Lung (tissue), 12 donors: ENCODE measurements around the gene DCAF4. TPM values are rescaled to one million over a fixed set of nuclear protein-coding genes. Genes with fewer than 3 reads are reported as not detected.
A peak's percentile ranks its signal among the peaks of the same experiment; 100 is the strongest.

Source experiments
- ATAC-seq: fragments of 200-7000 bp; cut with Tn5 transposase; one replicate; pipeline ENCODE4 v1.9.1; 2020; ENCODE audit warnings: moderate number of reproducible peaks; ENCODE audit not compliant: insufficient read depth, low FRiP score
- DNase-seq, 3 donors: peaks; one replicate each; pipeline ENCODE4 v3.0.0-alpha.2; 2013 to 2017
- H3K27ac ChIP-seq, 2 donors: one replicate each; pipeline ENCODE4 v1.5.1; 2013; ENCODE audit warnings: mild to moderate bottlenecking in 2 of 2, moderate library complexity in 2 of 2, control low read depth in 1 of 2, inconsistent platforms in 1 of 2, low read depth in 1 of 2, low read length in 1 of 2
- H3K27me3 ChIP-seq, 3 donors: one replicate each; pipeline ENCODE4 v1.5.1; 2013; ENCODE audit warnings: low read length in 2 of 3; ENCODE audit not compliant: control insufficient read depth in 3 of 3, insufficient read depth in 3 of 3
- H3K36me3 ChIP-seq, 4 donors: one replicate each; pipeline ENCODE4 v1.5.1; 2013; ENCODE audit warnings: low read length in 4 of 4, mild to moderate bottlenecking in 1 of 4, moderate library complexity in 1 of 4; ENCODE audit not compliant: control insufficient read depth in 4 of 4, insufficient read depth in 4 of 4
- H3K4me1 ChIP-seq, 5 donors: one replicate each; pipeline ENCODE4 v1.5.1; 2013; ENCODE audit warnings: low read length in 5 of 5, mild to moderate bottlenecking in 2 of 5, moderate library complexity in 1 of 5; ENCODE audit not compliant: control insufficient read depth in 5 of 5, insufficient read depth in 5 of 5
- H3K4me3 ChIP-seq: one replicate; pipeline ENCODE4 v1.5.1; 2013; ENCODE audit warnings: mild to moderate bottlenecking, control low read depth, moderate library complexity
- H3K9ac ChIP-seq, 2 donors: one replicate each; pipeline ENCODE4 v1.5.1; 2013; ENCODE audit warnings: low read length in 2 of 2, control low read depth in 1 of 2; ENCODE audit not compliant: insufficient read depth in 1 of 2
- H3K9me3 ChIP-seq, 4 donors: one replicate each; pipeline ENCODE4 v1.5.1; 2013; ENCODE audit warnings: low read length in 3 of 4, mild to moderate bottlenecking in 1 of 4, moderate library complexity in 1 of 4; ENCODE audit not compliant: control insufficient read depth in 4 of 4, insufficient read depth in 3 of 4
- WGBS, 2 donors: extraction: QIAGEN DNeasy Blood & Tissue Kit; methylation state at CpG; one replicate each; pipeline ENCODE4 v1.1.7; 2013; 5-methylcytosine and 5-hydroxymethylcytosine counted together
- polyA plus RNA-seq, 2 donors: library from polyadenylated mRNA; stranded (reverse); fragments of 200-250 nt; gene quantifications; one replicate each; pipeline ENCODE4 v1.2.1, GENCODE V29; 2013
- total RNA-seq, 2 donors: library from RNA; depleted of rRNA in 1 of 2; stranded (reverse); fragments of >200 nt in 1 of 2; gene quantifications; one replicate each; pipeline ENCODE4 v1.2.1, GENCODE V29; 2014 to 2021
- TF ChIP-seq, protein P1 (sequence below): IDR thresholded peaks from 2 replicates; pipeline ENCODE4 v1.5.1; 2012; ENCODE audit warnings: mild to moderate bottlenecking; ENCODE audit errors: control extremely low read depth, extremely low read depth
- donor health status: control.
- donor health status: control.
- donor health status: Bipolar disorder and iron deficiency.
- donor health status: healthy.
- donor health status: DM: yes; HTN: yes; CAD: no.

Gene DCAF4
- total and polyA plus RNA-seq, 4 donors = 5.2 to 13.5 (median 11.2) TPM

DNA sequence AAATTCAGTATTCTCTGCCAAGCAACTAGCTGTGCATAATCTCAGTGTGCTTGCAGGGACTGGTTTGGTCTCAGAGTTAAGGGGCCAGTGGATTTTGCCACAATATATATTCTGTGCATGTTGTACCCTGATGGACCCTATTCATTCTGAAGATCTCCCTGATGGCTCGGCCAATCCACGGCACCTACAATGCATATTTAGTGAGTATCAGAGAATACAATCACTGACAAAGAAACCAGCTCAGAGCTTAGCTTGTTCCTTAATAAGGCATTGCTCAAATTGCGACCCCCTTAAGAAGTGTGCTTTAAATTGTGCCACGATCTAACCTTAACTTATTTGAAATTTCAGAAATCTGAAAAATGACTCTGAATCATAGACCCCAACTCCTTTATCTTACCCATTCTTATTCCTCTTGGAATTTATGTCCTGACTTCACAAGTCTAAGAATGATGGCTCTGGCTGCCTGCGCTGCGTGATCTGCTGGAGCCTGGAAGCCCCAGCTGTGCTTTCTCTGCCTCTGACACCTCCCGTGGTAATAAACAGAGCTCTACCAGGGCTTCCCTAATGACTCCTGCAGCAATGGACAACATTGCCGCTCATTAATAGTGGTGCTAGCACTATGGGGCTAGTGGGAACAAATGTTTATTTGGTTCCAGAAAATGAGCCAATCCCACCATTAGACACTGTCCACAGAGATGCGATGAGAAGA, 9.0 kb upstream of the DCAF4 start:
- Histone ChIP-seq H3K4me1 (peaks cover 0 to 10% (median 0%) of the 10 kb centered on the region in 5 donors), H3K27ac (no peak overlapping the region), H3K9me3 (no peaks in the 10 kb centered on the region), H3K9ac (no peak overlapping the region), H3K27me3 (no peaks in the 10 kb centered on the region), H3K36me3 (no peaks in the 10 kb centered on the region), H3K4me3 (no peak overlapping the region)
- TF ChIP-seq, protein P1, sequence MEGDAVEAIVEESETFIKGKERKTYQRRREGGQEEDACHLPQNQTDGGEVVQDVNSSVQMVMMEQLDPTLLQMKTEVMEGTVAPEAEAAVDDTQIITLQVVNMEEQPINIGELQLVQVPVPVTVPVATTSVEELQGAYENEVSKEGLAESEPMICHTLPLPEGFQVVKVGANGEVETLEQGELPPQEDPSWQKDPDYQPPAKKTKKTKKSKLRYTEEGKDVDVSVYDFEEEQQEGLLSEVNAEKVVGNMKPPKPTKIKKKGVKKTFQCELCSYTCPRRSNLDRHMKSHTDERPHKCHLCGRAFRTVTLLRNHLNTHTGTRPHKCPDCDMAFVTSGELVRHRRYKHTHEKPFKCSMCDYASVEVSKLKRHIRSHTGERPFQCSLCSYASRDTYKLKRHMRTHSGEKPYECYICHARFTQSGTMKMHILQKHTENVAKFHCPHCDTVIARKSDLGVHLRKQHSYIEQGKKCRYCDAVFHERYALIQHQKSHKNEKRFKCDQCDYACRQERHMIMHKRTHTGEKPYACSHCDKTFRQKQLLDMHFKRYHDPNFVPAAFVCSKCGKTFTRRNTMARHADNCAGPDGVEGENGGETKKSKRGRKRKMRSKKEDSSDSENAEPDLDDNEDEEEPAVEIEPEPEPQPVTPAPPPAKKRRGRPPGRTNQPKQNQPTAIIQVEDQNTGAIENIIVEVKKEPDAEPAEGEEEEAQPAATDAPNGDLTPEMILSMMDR = no peak
- DNase-seq (peak; percentile 61 to 84 (median 82)), ATAC-seq (no peak)
- 67 to 68% methylated on average over 9 of the region's 9 CpGs for WGBS, 2 donors

DNA sequence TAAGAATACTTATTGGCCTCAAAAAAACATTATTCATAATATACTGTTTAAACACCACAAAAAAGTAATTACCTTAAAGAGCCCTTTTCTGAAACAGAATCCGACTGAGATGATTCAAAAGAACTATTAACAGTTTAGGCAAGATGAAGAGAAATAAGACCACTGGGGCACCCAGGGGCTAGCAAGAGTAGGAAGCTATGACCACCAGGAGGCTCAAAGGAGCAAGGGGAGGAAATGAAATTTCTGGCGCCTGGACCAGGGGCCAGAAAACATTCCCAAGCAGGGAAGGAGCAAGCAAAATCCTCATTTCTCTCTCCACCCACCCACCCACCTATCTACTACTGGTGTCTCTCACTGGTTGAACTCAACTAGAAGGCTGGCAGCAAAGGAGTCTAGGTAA, 6.3 kb upstream of the DCAF4 start:
- Histone ChIP-seq H3K4me1 (peaks cover 0 to 10% (median 4%) of the 10 kb centered on the region in 5 donors), H3K36me3 (no peaks in the 10 kb centered on the region), H3K9me3 (no peaks in the 10 kb centered on the region), H3K27me3 (no peaks in the 10 kb centered on the region), H3K4me3 (no peak overlapping the region), H3K9ac (no peak overlapping the region), H3K27ac (no peak overlapping the region)
- DNase-seq (no peak), ATAC-seq (no peak)
- 72% methylated on average over 2 of the region's 2 CpGs for WGBS, 2 donors
- TF ChIP-seq, protein P1 = no peak

DNA sequence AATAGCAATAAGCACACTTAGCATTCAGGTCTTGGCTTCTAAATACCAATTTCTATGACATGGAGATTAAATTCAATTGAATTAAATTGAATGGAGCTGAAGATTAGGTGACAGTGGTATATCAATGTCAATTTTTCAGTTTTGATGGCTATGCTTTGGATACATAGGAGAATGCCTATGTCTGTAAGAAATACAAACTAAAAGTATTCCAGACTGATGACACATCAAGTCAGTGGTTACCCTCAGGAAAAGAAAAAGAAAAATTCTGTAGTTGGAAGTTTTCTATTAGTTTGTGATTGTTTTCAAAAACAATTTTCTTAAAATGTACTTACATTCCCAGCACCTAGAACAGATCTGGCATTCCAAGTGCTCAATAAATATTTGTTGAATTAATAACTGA, 4.9 kb upstream of the DCAF4 start:
- H3K9ac ChIP-seq = no peak overlapping the region
- no peaks in the 10 kb centered on the region for H3K27me3 ChIP-seq
- H3K36me3 ChIP-seq = no peaks in the 10 kb centered on the region
- TF ChIP-seq, protein P1 = no peak
- no peak overlapping the region for H3K4me3 ChIP-seq
- no peaks in the 10 kb centered on the region for H3K9me3 ChIP-seq
- H3K27ac ChIP-seq = no peak overlapping the region
- peaks cover 0 to 14% (median 9%) of the 10 kb centered on the region in 5 donors for H3K4me1 ChIP-seq
- ATAC-seq = no peak
- DNase-seq = no peak

DNA sequence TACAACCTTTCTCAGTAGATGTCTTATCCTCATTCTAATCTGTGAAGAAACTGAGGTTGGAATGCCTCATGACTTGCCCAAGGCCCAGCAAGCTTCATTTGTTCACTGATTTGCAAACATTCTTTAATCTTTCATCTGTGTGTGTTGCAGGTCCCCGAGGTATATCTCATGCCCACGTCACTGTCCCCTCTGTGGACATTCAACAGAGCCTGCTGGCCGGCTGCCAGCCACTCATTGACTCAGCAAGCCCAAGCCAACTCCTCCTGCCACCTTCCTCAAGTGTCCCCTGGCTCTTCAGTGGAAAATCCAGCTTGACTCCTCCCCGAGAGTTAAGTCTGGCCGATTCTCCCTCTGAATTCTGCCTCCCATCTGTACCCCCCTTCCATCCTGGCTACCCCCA, 1.9 kb upstream of the DCAF4 start:
- H3K36me3 ChIP-seq = no peaks in the 10 kb centered on the region
- no peak for ATAC-seq
- H3K27ac ChIP-seq = no peak overlapping the region
- no peak overlapping the region for H3K4me3 ChIP-seq
- 56 to 70% methylated on average over 5 of the region's 5 CpGs for WGBS, 2 donors
- peak; percentile 47 to 66 (median 54) for DNase-seq
- peaks cover 0 to 9% (median 2%) of the 10 kb centered on the region in 5 donors for H3K4me1 ChIP-seq
- TF ChIP-seq, protein P1 = no peak
- no peaks in the 10 kb centered on the region for H3K27me3 ChIP-seq
- no peak overlapping the region for H3K9ac ChIP-seq
- no peaks in the 10 kb centered on the region for H3K9me3 ChIP-seq
